ENCODE results near the gene LYAR. TPM values are rescaled to one million over a fixed set of nuclear protein-coding genes. Genes with fewer than 3 reads are reported as not detected.

Gene LYAR
- total RNA-seq, 3 donors from 2014 or later: 5.2 to 12.9 (median 8.2) TPM

DNA sequence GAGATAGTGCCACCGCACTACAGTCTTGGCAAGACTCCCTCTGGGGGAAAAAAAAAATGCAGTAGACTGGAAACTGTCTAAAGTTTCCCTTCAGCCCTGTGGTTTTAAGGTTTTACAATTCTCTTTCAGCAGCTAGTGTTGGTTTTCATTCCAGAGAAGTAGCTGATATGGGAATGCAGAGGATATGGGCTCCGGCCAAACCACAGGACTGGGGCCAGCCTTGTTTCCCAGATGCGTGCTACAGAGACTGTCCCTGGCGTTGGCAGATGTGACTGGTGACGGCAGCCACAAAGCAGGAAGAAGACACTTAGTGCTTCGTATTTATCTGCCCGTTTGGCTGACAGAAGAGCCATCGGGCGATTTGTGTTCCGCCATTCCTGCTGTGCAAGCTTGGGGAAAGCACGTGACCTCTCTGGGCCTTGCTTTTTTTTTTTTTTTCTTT, 43.3 kb upstream of the LYAR start:
- peak in 1 of 3 donors; percentile 31 for DNase-seq
- TF ChIP-seq, protein P1, sequence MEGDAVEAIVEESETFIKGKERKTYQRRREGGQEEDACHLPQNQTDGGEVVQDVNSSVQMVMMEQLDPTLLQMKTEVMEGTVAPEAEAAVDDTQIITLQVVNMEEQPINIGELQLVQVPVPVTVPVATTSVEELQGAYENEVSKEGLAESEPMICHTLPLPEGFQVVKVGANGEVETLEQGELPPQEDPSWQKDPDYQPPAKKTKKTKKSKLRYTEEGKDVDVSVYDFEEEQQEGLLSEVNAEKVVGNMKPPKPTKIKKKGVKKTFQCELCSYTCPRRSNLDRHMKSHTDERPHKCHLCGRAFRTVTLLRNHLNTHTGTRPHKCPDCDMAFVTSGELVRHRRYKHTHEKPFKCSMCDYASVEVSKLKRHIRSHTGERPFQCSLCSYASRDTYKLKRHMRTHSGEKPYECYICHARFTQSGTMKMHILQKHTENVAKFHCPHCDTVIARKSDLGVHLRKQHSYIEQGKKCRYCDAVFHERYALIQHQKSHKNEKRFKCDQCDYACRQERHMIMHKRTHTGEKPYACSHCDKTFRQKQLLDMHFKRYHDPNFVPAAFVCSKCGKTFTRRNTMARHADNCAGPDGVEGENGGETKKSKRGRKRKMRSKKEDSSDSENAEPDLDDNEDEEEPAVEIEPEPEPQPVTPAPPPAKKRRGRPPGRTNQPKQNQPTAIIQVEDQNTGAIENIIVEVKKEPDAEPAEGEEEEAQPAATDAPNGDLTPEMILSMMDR (IDR thresholded peaks at IDR 0.05): no peak

DNA sequence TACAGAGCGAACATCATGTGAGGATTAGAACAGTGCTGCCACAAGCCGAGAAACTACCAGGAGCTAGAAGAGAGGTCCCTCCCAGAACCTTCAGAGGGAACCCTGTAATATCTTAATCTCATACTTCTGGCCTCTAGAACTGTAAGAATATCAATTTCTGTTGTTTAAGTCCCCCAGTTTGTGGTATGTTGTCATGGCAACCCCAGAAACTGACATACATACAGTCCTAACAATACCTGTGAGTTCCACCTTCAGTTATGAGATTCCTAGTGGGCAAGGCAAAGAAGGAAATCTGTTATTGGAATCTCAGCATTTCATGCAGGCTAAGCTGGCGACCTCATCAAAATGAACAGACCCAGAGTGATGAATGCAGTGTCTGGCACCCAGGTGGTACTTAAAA, 42.6 kb upstream of the LYAR start:
- Histone ChIP-seq H3K4me1 (ENCODE audit: low read depth) (no peaks in the 10 kb centered on the region), H3K4me3 (no peak overlapping the region), H3K36me3 (ENCODE audit: low read depth) (no peaks in the 10 kb centered on the region), H3K9me3 (no peaks in the 10 kb centered on the region)
- DNase-seq (no peak), ATAC-seq (no peak)
- intact Hi-C loops (cut with DNase I, micrococcal nuclease): loop anchor here in 1 of 2 donors (10.0 kb wide), 1 partner anchor 78 kb away; no protein-coding TSS in a partner anchor
- TF ChIP-seq, protein P1 (IDR thresholded peaks at IDR 0.05): no peak

More for the DNA sequence above, 43.3 kb upstream of the LYAR start:
- Histone ChIP-seq H3K4me3 (no peak overlapping the region), H3K4me1 (ENCODE audit: low read depth) (no peaks in the 10 kb centered on the region), H3K9me3 (no peaks in the 10 kb centered on the region), H3K36me3 (ENCODE audit: low read depth) (no peaks in the 10 kb centered on the region)
- intact Hi-C loops (cut with DNase I, micrococcal nuclease): loop anchor here in 1 of 2 donors (10.0 kb wide), 1 partner anchor 78 kb away; no protein-coding TSS in a partner anchor
- ATAC-seq: no peak

DNA sequence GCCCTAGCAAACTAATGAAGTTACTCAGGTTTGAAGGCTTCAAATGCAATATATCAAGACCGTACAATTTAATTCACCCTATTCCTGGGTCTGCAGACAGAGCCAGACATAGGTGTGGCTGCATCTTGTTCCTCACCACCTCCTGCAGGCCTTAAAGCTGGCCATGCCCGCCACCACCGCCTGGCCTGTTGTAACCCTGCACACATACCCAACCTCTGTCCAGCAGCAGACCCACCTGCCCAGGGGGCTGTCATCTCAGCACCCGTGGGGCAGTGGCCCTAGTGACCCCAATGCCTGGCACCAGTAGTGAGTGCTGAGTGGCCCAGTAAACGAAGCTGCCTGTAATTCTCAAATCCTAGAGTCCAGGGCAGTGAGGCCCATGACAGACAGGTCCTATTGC, 40.8 kb upstream of the LYAR start:
- TF ChIP-seq, protein P1 (IDR thresholded peaks at IDR 0.05): no peak
- Histone ChIP-seq H3K9me3 (no peaks in the 10 kb centered on the region), H3K4me3 (no peak overlapping the region), H3K4me1 (ENCODE audit: low read depth) (no peaks in the 10 kb centered on the region), H3K36me3 (ENCODE audit: low read depth) (no peaks in the 10 kb centered on the region)
- ATAC-seq: no peak
- intact Hi-C loops (cut with DNase I, micrococcal nuclease): loop anchor here in 1 of 2 donors (10.0 kb wide), 1 partner anchor 76 kb away; no protein-coding TSS in a partner anchor
- no peak for DNase-seq

DNA sequence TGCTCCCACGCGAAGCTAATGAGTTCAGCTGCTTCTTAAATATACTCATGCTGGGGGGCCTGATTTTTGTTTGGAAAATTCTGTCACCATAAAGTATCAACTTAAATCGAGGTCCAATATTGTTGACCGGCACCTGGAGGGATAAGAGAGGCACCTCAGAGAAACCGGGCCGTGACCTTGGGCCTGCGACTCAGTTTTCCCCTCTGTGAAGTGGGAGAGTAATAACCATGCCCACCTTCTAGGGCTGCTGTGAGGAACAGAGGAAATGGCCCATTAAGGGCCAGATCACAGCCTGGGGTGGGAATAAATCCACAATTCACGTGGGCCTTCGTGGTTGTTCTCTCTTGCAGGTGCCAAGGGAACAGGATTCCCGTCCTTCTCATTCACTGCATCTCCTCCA, 39.5 kb upstream of the LYAR start:
- DNase-seq (no peak), ATAC-seq (no peak)
- Histone ChIP-seq H3K4me3 (no peak overlapping the region), H3K4me1 (ENCODE audit: low read depth) (no peaks in the 10 kb centered on the region), H3K36me3 (ENCODE audit: low read depth) (no peaks in the 10 kb centered on the region), H3K9me3 (no peaks in the 10 kb centered on the region)
- intact Hi-C loops (cut with DNase I, micrococcal nuclease): no loop called here
- TF ChIP-seq, protein P1 (IDR thresholded peaks at IDR 0.05): no peak

DNA sequence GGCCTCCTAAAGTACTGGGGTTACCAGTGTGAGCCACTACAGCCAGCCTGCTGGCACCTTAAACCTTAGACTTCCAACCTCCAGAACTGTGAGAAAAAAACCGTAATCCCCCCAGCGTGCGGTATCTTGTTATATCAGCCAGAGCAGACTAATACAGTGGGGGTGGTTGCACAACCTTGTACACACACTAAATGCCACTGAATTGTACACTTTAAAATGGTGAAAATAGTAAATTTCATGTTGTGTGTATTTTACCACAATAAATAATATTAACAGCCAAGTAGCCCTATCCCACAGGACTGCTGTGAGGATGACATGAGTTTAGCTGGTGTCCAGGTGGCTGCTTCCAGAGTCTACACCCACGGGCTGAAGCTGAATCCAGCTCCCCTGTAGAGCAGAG, 38.9 kb upstream of the LYAR start:
- H3K4me3 ChIP-seq: no peak overlapping the region
- TF ChIP-seq, protein P1 (IDR thresholded peaks at IDR 0.05): no peak
- H3K4me1 ChIP-seq (ENCODE audit: low read depth): no peaks in the 10 kb centered on the region
- H3K36me3 ChIP-seq (ENCODE audit: low read depth): no peaks in the 10 kb centered on the region
- intact Hi-C loops (cut with DNase I, micrococcal nuclease): no loop called here
- no peaks in the 10 kb centered on the region for H3K9me3 ChIP-seq
- ATAC-seq (no peak), DNase-seq (no peak)

DNA sequence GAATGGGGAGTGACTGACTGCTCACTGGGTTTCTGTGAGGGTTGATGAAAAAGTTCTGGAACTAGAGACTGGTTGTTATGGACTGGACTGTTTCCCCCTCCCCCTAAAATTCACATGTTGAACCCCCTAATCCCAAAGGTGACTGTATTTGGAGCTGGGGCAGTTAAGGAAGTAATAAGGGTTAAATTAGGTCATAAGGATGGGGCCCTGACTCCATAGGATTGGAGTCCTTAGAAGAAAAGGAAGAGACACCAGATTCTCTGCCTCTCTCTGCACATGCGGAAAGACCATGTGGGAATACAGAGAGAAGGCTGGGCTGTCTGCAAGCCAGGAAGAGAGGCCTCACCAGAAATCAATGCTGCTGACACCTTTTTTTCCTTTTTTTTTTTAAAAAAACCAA, 38.3 kb upstream of the LYAR start:
- no peaks in the 10 kb centered on the region for H3K36me3 ChIP-seq (ENCODE audit: low read depth)
- intact Hi-C loops (cut with DNase I, micrococcal nuclease): no loop called here
- no peaks in the 10 kb centered on the region for H3K4me1 ChIP-seq (ENCODE audit: low read depth)
- no peak overlapping the region for H3K4me3 ChIP-seq
- DNase-seq (no peak), ATAC-seq (no peak)
- H3K9me3 ChIP-seq: no peaks in the 10 kb centered on the region
- TF ChIP-seq, protein P1 (IDR thresholded peaks at IDR 0.05): no peak
